Measurements from ENCODE around the gene VWA7.
"Not testable (repeated sequence)": the region's sequence is repeated elsewhere in the genome, so short reads cannot be mapped to it uniquely, and the experiment has no call there.

The VWA7 gene, protein sequence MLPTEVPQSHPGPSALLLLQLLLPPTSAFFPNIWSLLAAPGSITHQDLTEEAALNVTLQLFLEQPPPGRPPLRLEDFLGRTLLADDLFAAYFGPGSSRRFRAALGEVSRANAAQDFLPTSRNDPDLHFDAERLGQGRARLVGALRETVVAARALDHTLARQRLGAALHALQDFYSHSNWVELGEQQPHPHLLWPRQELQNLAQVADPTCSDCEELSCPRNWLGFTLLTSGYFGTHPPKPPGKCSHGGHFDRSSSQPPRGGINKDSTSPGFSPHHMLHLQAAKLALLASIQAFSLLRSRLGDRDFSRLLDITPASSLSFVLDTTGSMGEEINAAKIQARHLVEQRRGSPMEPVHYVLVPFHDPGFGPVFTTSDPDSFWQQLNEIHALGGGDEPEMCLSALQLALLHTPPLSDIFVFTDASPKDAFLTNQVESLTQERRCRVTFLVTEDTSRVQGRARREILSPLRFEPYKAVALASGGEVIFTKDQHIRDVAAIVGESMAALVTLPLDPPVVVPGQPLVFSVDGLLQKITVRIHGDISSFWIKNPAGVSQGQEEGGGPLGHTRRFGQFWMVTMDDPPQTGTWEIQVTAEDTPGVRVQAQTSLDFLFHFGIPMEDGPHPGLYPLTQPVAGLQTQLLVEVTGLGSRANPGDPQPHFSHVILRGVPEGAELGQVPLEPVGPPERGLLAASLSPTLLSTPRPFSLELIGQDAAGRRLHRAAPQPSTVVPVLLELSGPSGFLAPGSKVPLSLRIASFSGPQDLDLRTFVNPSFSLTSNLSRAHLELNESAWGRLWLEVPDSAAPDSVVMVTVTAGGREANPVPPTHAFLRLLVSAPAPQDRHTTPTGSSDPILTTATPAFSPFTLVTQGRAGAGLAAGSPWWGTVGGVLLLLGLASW

DNA sequence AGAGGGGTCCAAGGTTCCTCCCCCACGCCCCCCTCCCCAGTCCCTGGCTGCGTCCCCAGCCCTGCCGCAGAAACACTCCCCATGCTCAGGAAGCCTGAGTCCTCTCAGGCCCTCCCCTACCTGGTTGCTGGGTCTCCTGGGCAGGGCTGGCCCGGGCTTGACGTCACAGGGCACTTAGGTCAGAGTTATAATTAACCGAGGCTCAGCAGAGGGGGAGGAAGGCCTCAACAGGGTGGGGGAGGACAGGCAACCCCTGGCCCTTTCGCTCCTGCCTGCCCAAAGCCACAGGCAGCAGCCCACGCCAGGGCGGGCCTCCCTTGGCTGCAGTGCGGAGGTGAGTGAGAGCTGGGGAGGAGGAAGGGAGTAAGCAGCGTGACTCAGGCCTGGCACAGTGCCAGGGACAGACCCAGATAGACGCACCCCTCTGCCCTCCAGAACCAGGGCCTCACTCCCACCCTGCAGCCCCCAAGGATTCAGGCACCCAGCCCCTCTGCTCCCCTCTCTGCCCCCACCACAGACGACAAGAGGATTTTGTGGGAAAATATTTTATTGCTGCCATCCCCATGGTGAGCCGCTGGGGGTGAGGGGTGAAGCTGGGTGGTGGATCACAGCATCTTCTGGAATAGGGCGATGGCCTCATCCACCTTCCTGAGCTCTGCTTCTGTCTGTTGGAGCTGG is at the start of gene VWA7:
TSS of gene VWA7 (minus strand) at position 340 of the 678 bp plus-strand sequence. CDS start 549 bp downstream, outside the sequence.
- DNase-seq (ENCODE audit: low read depth in 2 of 2): peak; percentile 39 to 58

- DNase-seq (ENCODE audit: low read depth in 2 of 2): no peak
Measured at GRCh38 chr6:31826793-31827285, 49.7 kb upstream of the VWA7 start.

DNA sequence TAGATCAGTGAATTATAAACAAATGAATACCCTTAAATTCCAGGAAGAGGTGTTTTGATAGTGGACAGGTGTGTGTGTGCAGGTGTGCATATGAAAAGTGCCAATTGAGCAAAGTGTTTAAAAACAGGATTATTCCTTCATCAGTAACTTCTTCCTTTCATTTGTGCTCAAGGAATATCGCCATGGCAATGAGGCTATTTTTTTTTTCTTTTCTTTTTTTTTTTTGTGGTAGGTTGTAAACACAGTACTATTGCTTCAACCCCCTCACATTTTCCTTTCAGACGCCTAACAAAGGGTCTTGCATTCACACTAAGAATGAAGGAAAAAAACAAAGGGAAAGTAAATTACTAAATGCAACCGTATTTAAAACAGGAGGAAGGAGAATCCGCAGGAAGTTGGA is 48.4 kb upstream of the VWA7 start:
- DNase-seq (ENCODE audit: low read depth in 2 of 2): no peak

DNA sequence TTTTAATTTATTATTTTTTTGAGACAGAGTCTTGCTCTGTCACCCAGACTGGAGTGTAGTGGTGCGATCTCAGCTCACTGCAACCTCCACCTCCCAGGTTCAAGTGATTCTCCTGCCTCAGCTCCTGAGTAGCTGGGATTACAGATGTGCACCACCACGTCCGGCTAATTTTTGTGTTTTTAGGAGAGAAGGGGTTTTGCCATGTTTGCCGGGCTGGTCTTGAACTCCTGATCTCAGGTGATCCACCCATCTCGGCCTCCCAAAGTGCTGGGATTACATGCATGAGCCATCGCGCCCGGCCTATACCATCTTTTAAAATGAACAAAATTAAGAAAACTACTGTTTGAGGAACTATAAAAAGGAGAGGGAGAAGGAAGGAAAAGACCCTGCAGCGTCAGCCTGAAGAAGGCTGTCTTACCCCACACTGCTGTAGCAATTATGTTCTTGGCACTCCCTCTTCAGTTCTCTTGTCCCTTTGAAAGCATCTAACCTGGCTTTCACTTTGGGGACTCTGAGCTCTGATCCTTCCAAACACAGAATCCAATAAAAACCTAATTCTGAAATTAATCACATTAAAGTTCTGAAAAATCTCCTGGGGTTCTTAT is 46.6 kb upstream of the VWA7 start:
- DNase-seq (ENCODE audit: low read depth in 2 of 2): not testable (repeated sequence)

DNA sequence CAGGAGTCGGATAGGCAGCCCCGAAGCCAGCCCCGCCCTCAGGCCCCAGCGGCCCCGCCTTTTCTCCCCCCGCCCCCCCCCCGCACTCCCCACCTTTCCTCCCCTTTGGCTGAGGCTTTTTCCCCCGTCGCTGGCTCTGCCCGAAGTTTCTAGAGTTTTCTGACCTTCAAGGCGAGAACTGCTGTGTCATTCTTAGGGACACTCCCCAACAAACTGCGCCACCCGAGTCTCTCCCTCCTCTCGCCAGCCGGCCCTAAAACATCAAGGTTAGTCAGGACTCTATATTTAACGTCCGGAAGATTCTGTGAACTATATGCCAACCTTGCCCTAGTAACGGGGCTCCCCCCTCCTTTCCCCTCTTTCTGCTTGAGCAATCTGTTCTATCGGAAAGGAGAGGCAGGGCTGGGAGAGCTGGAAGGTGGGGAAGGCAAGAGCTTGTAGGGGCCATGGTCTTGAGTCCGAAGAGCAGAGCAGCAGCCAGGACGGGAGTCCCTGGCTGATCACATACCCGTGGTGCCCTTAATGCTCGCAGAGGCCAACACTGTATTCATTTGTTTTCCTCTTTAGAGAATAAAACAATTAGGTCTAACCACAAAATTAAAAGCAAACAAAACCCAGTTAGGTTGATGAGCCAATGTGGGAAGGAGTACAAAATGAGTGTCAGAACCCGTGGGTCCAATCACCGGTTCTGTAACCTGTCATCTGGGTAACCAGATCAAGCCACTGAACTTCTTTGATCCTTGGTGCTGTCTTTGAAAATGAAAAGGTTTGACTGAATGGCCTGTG is 45.1 kb upstream of the VWA7 start:
- DNase-seq (ENCODE audit: low read depth in 2 of 2): no peak

DNA sequence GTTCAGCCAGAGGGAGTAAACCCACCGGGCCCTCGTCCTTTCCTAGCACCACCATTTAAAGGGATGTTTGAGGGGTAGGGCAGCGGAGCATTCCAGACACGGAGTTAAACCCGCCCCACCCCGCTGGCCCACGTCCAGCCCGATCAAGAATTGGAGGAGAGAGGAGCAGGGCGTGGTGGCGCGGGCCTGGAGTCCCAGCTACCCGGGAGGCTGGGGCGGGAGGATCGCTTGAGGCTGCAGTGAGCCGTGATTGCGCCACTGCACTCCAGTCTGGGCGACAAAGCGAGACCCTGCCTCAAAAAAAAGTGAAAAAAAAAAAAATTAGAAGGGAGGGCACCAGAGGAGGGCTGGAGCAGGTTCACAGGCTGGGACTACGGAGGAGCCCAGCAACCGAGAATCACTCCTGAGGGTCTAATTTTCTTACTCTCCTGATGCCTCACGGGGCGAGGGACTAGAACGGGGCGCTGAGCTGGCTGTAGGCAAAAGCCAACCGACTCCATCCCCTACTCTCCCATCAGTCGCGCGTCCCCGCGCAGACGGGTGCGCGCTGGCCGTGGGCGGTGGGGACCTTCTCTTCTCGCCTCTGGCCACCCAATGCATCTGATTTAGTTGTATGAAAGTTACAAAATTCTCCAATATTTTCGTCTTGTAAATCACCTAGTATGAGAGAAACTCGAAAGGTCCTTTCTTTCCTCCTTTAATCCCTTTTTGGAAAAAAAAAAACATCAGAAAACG is 44.3 kb upstream of the VWA7 start:
- peak in 1 of 2 donors; percentile 54 for DNase-seq (ENCODE audit: low read depth in 2 of 2)

DNA sequence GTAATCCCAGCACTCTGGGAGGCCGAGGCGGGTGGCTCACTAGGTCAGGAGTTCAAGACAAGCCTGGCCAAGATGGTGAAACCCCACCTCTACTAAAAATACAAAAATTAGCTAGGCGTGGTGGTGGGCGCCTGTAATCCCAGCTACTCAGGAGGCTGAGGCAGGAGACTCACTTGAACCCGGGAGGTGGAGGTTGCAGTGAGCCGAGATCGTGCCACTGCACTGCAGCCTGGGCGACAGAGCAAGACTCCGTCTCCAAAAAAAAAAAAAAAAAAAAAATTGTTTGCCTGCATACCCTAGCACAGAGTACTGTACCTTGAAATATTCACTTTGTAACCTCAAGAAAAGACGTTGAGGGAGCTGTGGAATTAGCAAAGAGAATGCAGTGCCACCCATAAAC is 43.3 kb upstream of the VWA7 start:
- not testable (repeated sequence) for DNase-seq (ENCODE audit: low read depth in 2 of 2)

GRCh38 chr6:31819871-31820299 is 42.8 kb upstream of the VWA7 start:
- DNase-seq (ENCODE audit: low read depth in 2 of 2): no peak

- DNase-seq (ENCODE audit: low read depth in 2 of 2): not testable (repeated sequence)
Measured at GRCh38 chr6:31817929-31818511, 40.9 kb upstream of the VWA7 start.

GRCh38 chr6:31817133-31817928 is 40.2 kb upstream of the VWA7 start:
- DNase-seq (ENCODE audit: low read depth in 2 of 2): not testable (repeated sequence)

- no peak for DNase-seq (ENCODE audit: low read depth in 2 of 2)
Measured at GRCh38 chr6:31815025-31815838, 38.1 kb upstream of the VWA7 start, which contains the start of the genes HSPA1A and HSPA1L. Gene HSPA1A, plus strand, starts transcription at chr6:31815543. Its CDS starts 214 bp downstream, at chr6:31815757. Gene HSPA1L, minus strand, starts transcription at chr6:31815283. Its CDS starts 3,311 bp downstream, at chr6:31811972.

DNA sequence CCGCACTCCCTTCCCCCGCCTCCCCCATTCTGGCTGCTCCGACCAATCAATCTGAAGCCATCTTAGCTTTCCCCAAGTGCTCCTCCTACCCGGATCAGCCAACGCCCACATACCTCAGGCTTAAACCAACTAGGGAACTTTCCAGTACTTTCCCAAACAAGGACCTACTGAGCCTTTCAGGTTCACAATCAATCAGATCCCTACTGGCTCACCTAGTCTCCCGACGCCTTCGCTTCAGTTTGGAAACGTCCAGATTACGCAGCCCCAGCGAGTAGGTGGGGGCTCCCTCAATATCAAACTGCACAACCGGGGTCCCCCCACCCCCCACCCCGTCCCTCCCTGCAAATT is 37.5 kb upstream of the VWA7 start:
- no peak for DNase-seq (ENCODE audit: low read depth in 2 of 2)

- no peak for DNase-seq (ENCODE audit: low read depth in 2 of 2)
Measured at GRCh38 chr6:31813465-31813849, 36.3 kb upstream of the VWA7 start.

DNA sequence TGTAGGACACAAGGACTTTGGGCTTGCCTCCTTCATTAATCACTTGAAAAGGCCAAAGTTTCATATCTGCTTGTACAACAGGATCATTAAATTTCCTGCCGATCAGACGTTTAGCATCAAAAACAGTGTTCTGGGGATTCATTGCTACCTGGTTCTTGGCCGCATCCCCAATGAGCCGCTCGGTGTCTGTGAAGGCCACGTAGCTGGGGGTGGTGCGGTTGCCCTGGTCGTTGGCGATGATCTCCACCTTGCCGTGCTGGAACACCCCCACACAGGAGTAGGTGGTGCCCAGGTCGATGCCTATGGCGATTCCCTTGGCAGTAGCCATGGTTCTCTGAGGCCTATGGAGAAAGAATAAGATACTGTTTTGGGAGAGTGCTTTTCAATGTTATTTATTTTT is 34.5 kb upstream of the VWA7 start:
- DNase-seq (ENCODE audit: low read depth in 2 of 2): no peak

DNA sequence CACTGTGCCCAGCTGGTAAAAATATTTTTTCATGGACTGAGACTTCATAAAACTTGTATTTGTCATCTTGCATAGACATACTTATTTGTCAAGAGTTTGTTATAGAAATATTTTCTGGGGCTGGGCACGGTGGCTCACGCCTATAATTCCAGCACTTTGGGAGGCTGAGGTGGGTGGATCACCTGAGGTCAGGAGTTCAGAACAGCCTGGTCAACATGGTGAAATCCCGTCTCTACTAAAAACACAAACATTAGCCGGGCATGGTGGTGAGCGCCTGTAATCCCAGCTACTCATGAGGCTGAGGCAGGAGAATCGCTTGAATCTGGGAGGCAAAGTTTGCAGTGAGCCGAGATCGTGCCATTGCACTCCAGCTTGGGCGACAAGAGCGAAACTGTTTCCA is 31.5 kb upstream of the VWA7 start:
- not testable (repeated sequence) for DNase-seq (ENCODE audit: low read depth in 2 of 2)

GRCh38 chr6:31806470-31807272 is 29.5 kb upstream of the VWA7 start, which contains the start of gene LSM2:
Gene LSM2, minus strand, starts transcription at chr6:31806966. Its CDS starts 209 bp downstream, at chr6:31806757.
- peak; percentile 94 to 98 for DNase-seq (ENCODE audit: low read depth in 2 of 2)

Measured in stimulated activated CD4-positive, alpha-beta T cell treated with anti-CD3 and anti-CD28 coated beads, Interleukin-1b, Interleukin-23, amount 100 ng/mL, for 1 hour (primary cell).